Spleen (tissue), 11 donors: ENCODE measurements around the gene WDR72. TPM values are rescaled to one million over a fixed set of nuclear protein-coding genes. Genes with fewer than 3 reads are reported as not detected.
"Not testable (repeated sequence)": the region's sequence is repeated elsewhere in the genome, so short reads cannot be mapped to it uniquely, and the experiment has no call there.

Source experiments
- DNase-seq: peaks from one replicate; pipeline ENCODE4 v3.0.0-alpha.2; 2020
- H3K27ac ChIP-seq, 8 donors: fragments of 200-600 bp; sonication (generic) in 7 of 8; 1 replicate in 4 of 8; 2 replicates in 4 of 8; pipeline versions ENCODE4 v1.5.0 to v1.8.0; 2016 to 2021; ENCODE audit warnings: inconsistent platforms in 4 of 8, mild to moderate bottlenecking in 4 of 8, moderate library complexity in 1 of 8
- H3K27me3 ChIP-seq, 7 donors: fragments of 200-600 bp; sonication (generic) in 6 of 7; replicated peaks in 1 of 7; 1 replicate in 4 of 7; 2 replicates in 3 of 7; pipeline versions ENCODE4 v1.5.0 to v1.8.0; 2016 to 2021; ENCODE audit warnings: inconsistent platforms in 3 of 7, mild to moderate bottlenecking in 1 of 7
- H3K36me3 ChIP-seq, 6 donors: fragments of 200-600 bp; sonication (generic) in 5 of 6; 1 replicate in 4 of 6; 2 replicates in 2 of 6; pipeline versions ENCODE4 v1.5.0 to v1.8.0; 2016 to 2021; ENCODE audit warnings: inconsistent platforms in 2 of 6
- H3K4me1 ChIP-seq, 6 donors: fragments of 200-600 bp; sonication (generic) in 5 of 6; 1 replicate in 3 of 6; 2 replicates in 3 of 6; pipeline versions ENCODE4 v1.5.0 to v1.8.0; 2016 to 2021; ENCODE audit warnings: inconsistent platforms in 3 of 6
- H3K4me3 ChIP-seq, 8 donors: fragments of 200-600 bp; sonication (generic) in 7 of 8; 1 replicate in 4 of 8; 2 replicates in 4 of 8; pipeline versions ENCODE4 v1.5.0 to v1.8.0; 2016 to 2021; ENCODE audit warnings: inconsistent platforms in 4 of 8, mild to moderate bottlenecking in 4 of 8, moderate library complexity in 2 of 8
- H3K9me3 ChIP-seq, 8 donors: fragments of 200-600 bp; sonication (generic) in 7 of 8; 1 replicate in 4 of 8; 2 replicates in 4 of 8; pipeline versions ENCODE4 v1.5.0 to v1.8.0; 2016 to 2021; ENCODE audit warnings: inconsistent platforms in 4 of 8
- POLR2A ChIP-seq, 3 donors: fragments of 450-650 bp; IDR thresholded peaks; one replicate each; pipeline ENCODE4 v1.5.1; 2017; ENCODE audit warnings: antibody characterized with exemption in 3 of 3, mild to moderate bottlenecking in 1 of 3
- POLR2AphosphoS5 ChIP-seq, 3 donors: sonication (generic); formaldehyde crosslinking; IDR thresholded peaks; one replicate each; pipeline ENCODE4 v1.5.1; 2017; ENCODE audit warnings: antibody characterized with exemption in 3 of 3
- WGBS, 5 donors: extraction: QIAGEN DNeasy Blood & Tissue Kit in 3 of 5; methylation state at CpG; one replicate each; pipeline versions ENCODE4 v1.1.5 to v1.1.7; 2013 to 2018; 5-methylcytosine and 5-hydroxymethylcytosine counted together
- intact Hi-C: fragments of 100-400 bp; cut with DNase I; formaldehyde crosslinking; loops from one replicate; pipeline ENCODE4 v1.15.0; 2023; ENCODE audit warnings: low total_unique reads
- polyA plus RNA-seq, 3 donors: library from polyadenylated mRNA; stranded (reverse); fragments of 200-250 nt; gene quantifications; one replicate each; pipeline ENCODE4 v1.2.1, GENCODE V29; 2013
- total RNA-seq, 7 donors: library from RNA; depleted of rRNA in 3 of 7; stranded (reverse); fragments of >200 nt in 3 of 7; fragmentation: NEBNext Ultra II Directional in 4 of 7; extraction: Animal tissue kit (Norgen Biotek cat#: 25700) in 4 of 7; gene quantifications; one replicate each; pipeline versions ENCODE4 v1.1.0 to v1.2.1, GENCODE V29; 2016 to 2021
- TF ChIP-seq, protein P1 (sequence below), 11 experiments: fragments of 200-600 bp in 7 of 11; fragments of 450-650 bp in 4 of 11; sonication (generic) in 4 of 11; IDR thresholded peaks in 8 of 11; conservative IDR thresholded peaks in 3 of 11; 1 replicate in 7 of 11; 2 replicates in 4 of 11; pipeline versions ENCODE4 v1.4.0 to v1.8.0; 2016 to 2021; ENCODE audit warnings: antibody characterized with exemption in 11 of 11, inconsistent platforms in 4 of 11, mild to moderate bottlenecking in 1 of 11
- donor health status: healthy with polysubstance abuse.
- donor health status: DM: no; HTN: no; CAD: no; lungs with moderate emphysema.
- donor health status: DM: no; HTN: no; CAD: no.
- donor health status: Bipolar disorder and iron deficiency.
- donor health status: healthy.
- donor health status: DM: no; HTN: no; CAD: no.
- donor health status: DM: yes; HTN: yes; CAD: no.

Gene WDR72
- total and polyA plus RNA-seq, 10 donors: not detected

DNA sequence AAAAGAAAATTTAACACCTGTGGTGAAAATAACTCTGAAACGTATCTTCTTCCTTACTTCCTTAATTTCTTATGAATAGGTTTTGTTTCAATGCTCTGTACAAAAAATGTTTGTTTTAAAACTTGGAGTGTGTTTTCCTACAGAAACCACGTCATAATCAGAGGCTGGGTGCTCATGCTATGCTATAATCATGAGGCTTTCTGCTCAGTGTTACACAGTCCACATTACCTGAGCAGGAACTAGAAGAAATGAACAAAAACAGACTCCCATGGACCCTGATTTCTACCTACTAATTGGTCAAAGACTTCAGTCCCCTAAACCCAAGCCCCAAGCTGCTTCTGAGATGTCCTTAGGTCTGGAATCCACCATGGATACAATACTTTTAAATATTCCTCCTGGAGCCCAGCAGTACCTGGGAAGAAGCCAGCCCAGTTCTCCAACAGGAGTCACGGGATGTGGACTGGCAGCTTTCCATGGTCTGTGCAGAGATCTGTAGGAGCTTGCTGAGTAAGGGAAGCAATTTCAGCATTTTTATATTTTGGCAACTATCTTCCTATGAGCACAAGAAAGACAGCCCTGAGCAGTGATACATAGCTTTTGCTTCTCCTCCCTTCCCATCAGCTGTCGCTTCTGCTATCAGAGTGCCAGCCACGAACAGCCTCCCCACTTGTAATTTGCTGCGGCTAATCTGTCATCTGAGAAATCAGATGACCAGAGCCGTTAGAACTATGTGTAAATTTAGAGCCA, 65.6 kb downstream of the WDR72 start:
- WGBS, 5 donors: 25 to 62% (median 49%) methylated on average over 7 of the region's 7 CpGs
- Histone ChIP-seq H3K4me3 (no peak overlapping the region), H3K36me3 (no peaks in the 10 kb centered on the region), H3K4me1 (no peaks in the 10 kb centered on the region), H3K27ac (no peak overlapping the region), H3K9me3 (peaks cover 0 to 4% (median 0%) of the 10 kb centered on the region in 8 donors), H3K27me3 (no peaks in the 10 kb centered on the region)
- DNase-seq: no peak
- TF ChIP-seq POLR2AphosphoS5 (IDR thresholded peaks at IDR 0.05) (no peak), POLR2A (IDR thresholded peaks at IDR 0.05) (no peak)
- TF ChIP-seq, protein P1, sequence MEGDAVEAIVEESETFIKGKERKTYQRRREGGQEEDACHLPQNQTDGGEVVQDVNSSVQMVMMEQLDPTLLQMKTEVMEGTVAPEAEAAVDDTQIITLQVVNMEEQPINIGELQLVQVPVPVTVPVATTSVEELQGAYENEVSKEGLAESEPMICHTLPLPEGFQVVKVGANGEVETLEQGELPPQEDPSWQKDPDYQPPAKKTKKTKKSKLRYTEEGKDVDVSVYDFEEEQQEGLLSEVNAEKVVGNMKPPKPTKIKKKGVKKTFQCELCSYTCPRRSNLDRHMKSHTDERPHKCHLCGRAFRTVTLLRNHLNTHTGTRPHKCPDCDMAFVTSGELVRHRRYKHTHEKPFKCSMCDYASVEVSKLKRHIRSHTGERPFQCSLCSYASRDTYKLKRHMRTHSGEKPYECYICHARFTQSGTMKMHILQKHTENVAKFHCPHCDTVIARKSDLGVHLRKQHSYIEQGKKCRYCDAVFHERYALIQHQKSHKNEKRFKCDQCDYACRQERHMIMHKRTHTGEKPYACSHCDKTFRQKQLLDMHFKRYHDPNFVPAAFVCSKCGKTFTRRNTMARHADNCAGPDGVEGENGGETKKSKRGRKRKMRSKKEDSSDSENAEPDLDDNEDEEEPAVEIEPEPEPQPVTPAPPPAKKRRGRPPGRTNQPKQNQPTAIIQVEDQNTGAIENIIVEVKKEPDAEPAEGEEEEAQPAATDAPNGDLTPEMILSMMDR (IDR thresholded peaks at IDR 0.05 in 8 of 11, conservative IDR thresholded peaks at IDR 0.05 in 3 of 11): no peak
- intact Hi-C loops: no loop called here

DNA sequence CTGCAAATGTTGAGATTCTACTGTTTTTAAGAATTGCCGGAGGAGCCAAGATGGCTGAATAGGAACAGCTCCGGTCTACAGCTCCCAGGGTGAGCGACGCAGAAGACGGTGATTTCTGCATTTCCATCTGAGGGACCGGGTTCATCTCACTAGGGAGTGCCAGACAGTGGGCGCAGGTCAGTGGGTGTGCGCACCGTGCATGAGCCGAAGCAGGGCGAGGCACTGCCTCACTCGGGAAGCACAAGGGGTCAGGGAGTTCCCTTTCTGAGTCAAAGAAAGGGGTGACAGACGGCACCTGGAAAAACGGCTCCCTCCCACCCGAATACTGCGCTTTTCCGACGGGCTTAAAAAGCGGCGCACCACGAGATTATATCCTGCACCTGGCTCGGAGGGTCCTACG, 75.3 kb downstream of the WDR72 start:
- H3K4me3 ChIP-seq, DNase-seq, intact Hi-C loops, H3K36me3 ChIP-seq, H3K27me3 ChIP-seq, H3K9me3 ChIP-seq, H3K27ac ChIP-seq, H3K4me1 ChIP-seq: not testable (repeated sequence)
- WGBS, 5 donors: 85 to 94% (median 89%) methylated on average over 21 to 23 of the region's 23 CpGs

DNA sequence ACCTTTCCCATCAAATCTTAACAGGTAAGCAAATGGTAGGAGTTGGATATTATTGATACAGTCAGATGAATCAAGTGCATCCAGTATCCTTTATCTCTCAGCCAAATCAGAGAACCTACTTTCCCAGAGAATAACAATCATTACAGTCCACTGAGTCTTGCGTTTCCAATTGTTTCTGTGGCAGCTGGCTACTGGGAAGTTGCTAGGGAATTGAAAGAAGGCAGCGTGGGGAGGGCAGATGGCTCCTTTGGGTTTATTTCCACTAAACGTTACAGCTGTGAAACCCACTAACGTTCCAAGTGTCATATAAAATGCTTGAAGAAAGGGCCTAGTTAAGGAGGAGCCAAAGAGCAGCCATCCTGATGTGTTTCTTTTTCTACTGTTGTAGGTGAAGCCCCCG, 78.4 kb downstream of the WDR72 start:
- no peak for DNase-seq
- no peaks in the 10 kb centered on the region for H3K36me3 ChIP-seq
- H3K27ac ChIP-seq: no peak overlapping the region
- TF ChIP-seq, protein P1 (IDR thresholded peaks at IDR 0.05 in 8 of 11, conservative IDR thresholded peaks at IDR 0.05 in 3 of 11): no peak
- no peak for TF ChIP-seq POLR2AphosphoS5 (IDR thresholded peaks at IDR 0.05)
- TF ChIP-seq POLR2A (IDR thresholded peaks at IDR 0.05): no peak
- no peak overlapping the region for H3K4me3 ChIP-seq
- no peaks in the 10 kb centered on the region for H3K27me3 ChIP-seq
- no peaks in the 10 kb centered on the region for H3K9me3 ChIP-seq
- WGBS, 5 donors: 68 to 84% (median 79%) methylated on average over 5 of the region's 5 CpGs
- intact Hi-C loops: no loop called here
- H3K4me1 ChIP-seq: no peaks in the 10 kb centered on the region

DNA sequence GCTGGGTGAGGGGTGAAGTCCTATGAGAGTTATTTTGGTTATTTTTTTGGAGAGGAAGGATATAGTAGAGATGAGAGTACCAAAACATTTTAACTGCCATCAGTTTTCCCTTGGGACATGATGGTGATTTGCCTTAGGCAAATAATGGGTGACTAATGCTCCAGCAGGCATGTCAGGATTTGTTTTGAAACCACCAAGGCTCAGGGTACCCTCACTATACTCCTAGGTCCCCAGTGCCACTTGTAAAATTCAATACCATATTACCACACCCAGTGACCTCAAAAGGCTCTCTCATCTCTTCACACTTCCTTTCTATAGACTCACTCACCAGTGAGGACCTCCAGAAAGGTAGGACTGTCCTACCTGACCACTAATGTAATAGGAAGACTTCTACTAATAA, 83.6 kb downstream of the WDR72 start:
- no peaks in the 10 kb centered on the region for H3K27me3 ChIP-seq
- intact Hi-C loops: no loop called here
- H3K27ac ChIP-seq: no peak overlapping the region
- DNase-seq: no peak
- no peak overlapping the region for H3K4me3 ChIP-seq
- no peaks in the 10 kb centered on the region for H3K36me3 ChIP-seq
- TF ChIP-seq POLR2A (IDR thresholded peaks at IDR 0.05) (no peak), POLR2AphosphoS5 (IDR thresholded peaks at IDR 0.05) (no peak)
- TF ChIP-seq, protein P1 (IDR thresholded peaks at IDR 0.05 in 8 of 11, conservative IDR thresholded peaks at IDR 0.05 in 3 of 11): no peak
- no peaks in the 10 kb centered on the region for H3K9me3 ChIP-seq
- no peaks in the 10 kb centered on the region for H3K4me1 ChIP-seq
